ENCODE results near the gene SIX2.

DNA sequence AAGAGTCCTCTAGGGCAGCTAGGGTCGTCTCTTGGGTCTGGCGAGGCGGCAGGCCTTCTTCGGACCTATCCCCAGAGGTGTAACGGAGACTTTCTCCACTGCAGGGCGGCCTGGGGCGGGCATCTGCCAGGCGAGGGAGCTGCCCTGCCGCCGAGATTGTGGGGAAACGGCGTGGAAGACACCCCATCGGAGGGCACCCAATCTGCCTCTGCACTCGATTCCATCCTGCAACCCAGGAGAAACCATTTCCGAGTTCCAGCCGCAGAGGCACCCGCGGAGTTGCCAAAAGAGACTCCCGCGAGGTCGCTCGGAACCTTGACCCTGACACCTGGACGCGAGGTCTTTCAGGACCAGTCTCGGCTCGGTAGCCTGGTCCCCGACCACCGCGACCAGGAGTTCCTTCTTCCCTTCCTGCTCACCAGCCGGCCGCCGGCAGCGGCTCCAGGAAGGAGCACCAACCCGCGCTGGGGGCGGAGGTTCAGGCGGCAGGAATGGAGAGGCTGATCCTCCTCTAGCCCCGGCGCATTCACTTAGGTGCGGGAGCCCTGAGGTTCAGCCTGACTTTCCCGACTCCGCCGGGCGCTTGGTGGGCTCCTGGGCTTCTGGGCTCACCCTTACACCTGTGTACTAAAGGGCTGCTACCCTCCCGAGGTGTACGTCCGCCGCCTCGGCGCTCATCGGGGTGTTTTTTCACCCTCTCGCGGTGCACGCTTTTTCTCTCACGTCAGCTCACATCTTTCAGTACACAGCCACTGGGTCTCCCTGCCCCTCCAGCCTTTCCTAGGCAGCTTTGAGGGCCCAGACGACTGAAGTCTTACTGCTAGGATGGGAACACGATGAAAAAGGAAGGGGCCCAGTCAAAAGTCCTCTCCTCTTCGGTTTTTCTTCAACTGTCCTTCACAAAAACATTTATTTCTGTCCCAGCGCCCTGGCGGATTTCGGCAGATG lies 8.1 kb downstream of the SIX2 start:
- TF ChIP-seq POLR2A (IDR thresholded peaks at IDR 0.05; ENCODE audit: low read depth, low read length) (no peak), POLR2AphosphoS5 (IDR thresholded peaks at IDR 0.05; ENCODE audit: low read depth, low read length) (no peak), TAF1 (IDR thresholded peaks at IDR 0.05; ENCODE audit: low read depth, low read length) (no peak)
